ENCODE data around the gene MEIS1. TPM values are rescaled to one million over a fixed set of nuclear protein-coding genes. Genes with fewer than 3 reads are reported as not detected.

The MEIS1 gene
- total RNA-seq, 1 experiment from 2014 or later, result 0.66 TPM

DNA sequence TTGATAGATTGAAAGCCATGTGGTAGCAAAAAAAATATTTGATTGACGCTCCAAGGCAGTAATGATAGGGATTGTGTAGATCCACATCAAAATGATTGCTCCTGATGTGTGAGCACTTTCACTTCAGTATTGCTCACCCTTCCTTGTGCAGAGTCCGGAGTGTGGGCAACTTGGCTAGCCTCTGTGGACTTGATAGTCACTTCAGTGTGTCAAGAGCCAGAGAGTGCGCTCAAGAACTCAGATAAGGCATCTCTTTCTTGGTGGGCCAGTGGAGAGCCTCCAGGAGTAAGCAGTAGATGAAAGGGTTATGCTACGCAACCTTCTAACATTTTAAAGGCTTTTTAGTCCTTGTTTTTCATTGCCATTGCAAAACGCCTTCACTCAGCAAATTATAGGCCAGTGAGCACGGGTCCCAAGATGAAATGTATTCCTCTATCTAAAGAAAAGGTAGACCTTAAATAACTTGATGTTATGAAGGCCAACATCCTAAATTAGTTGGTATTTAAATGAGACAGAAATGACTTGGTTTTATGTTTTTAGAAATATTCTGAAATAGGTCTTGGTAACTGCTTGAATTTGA, 84.4 kb downstream of the MEIS1 start:
- H3K4me1 ChIP-seq (ENCODE audit: insufficient read depth, low read length), result peaks cover 2% of the 10 kb centered on the region; the same call in 1 of the 2 replicates
- H3K56ac ChIP-seq (ENCODE audit: insufficient read length, low read depth, low read length), result no peak overlapping the region
- no peak overlapping the region for H3K14ac ChIP-seq (ENCODE audit: insufficient read depth, low read length)
- Mint-ChIP-seq H3K27me3 (ENCODE audit: low read depth) (no peaks in the 10 kb centered on the region), H3K9me3 (no peaks in the 10 kb centered on the region), H3K4me3 (no peak overlapping the region), H3K27ac (no peak overlapping the region; a peak in 1 of 7 replicates), H3K36me3 (ENCODE audit: insufficient read depth in 1 of 3, low read depth in 3 of 3) (no peaks in the 10 kb centered on the region), H3K4me1 (peaks cover 25 to 33% of the 10 kb centered on the region in 2 experiments)
- H2AK5ac ChIP-seq (ENCODE audit: insufficient read length, low read length), result no peak overlapping the region
- no peak overlapping the region for H2BK5ac ChIP-seq (ENCODE audit: insufficient read length, low read length)
- H2BK12ac ChIP-seq (ENCODE audit: insufficient read length, low read depth, low read length), result no peak overlapping the region
- no peak overlapping the region for H4K91ac ChIP-seq (ENCODE audit: insufficient read length, low read depth, low read length)
- no peak overlapping the region for H3K27ac ChIP-seq (ENCODE audit: insufficient read length, low read depth, low read length)
- DNase-seq, result no peak
- H2BK20ac ChIP-seq (ENCODE audit: low read depth, low read length, poor library complexity, severe bottlenecking), result no peak overlapping the region
- H3K27me3 ChIP-seq (ENCODE audit: insufficient read depth, low read length), result no peaks in the 10 kb centered on the region
- no peaks in the 10 kb centered on the region for H3K23me2 ChIP-seq (ENCODE audit: insufficient read length, low read depth, low read length, poor library complexity, severe bottlenecking)
- H3K18ac ChIP-seq (ENCODE audit: insufficient read length, low read depth, low read length), result no peak overlapping the region
- H2BK15ac ChIP-seq (ENCODE audit: low read depth, low read length), result no peak overlapping the region
- H2AFZ ChIP-seq (ENCODE audit: low read length), result no peak overlapping the region
- no peak overlapping the region for H4K8ac ChIP-seq (replicated peaks; ENCODE audit: insufficient read length, low read depth, low read length)
- H2BK120ac ChIP-seq (ENCODE audit: low read depth, low read length, poor library complexity, severe bottlenecking), result no peak overlapping the region
- H3K9me3 ChIP-seq (ENCODE audit: control insufficient read depth, low read depth, low read length), result no peaks in the 10 kb centered on the region
- TF ChIP-seq, protein P1, sequence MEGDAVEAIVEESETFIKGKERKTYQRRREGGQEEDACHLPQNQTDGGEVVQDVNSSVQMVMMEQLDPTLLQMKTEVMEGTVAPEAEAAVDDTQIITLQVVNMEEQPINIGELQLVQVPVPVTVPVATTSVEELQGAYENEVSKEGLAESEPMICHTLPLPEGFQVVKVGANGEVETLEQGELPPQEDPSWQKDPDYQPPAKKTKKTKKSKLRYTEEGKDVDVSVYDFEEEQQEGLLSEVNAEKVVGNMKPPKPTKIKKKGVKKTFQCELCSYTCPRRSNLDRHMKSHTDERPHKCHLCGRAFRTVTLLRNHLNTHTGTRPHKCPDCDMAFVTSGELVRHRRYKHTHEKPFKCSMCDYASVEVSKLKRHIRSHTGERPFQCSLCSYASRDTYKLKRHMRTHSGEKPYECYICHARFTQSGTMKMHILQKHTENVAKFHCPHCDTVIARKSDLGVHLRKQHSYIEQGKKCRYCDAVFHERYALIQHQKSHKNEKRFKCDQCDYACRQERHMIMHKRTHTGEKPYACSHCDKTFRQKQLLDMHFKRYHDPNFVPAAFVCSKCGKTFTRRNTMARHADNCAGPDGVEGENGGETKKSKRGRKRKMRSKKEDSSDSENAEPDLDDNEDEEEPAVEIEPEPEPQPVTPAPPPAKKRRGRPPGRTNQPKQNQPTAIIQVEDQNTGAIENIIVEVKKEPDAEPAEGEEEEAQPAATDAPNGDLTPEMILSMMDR (conservative IDR thresholded peaks at IDR 0.05), result no peak
- WGBS (ENCODE audit: extremely low coverage, insufficient read length, low lambda C conversion rate), result no CpG with 5 or more reads among the region's 6 CpGs
- H4K20me1 ChIP-seq (ENCODE audit: control insufficient read depth, insufficient read depth, insufficient read length), result no peaks in the 10 kb centered on the region
- no peaks in the 10 kb centered on the region for H3K79me2 ChIP-seq (ENCODE audit: insufficient read depth, low read length)
- H3K4me2 ChIP-seq (ENCODE audit: insufficient read depth, insufficient read length, low read length), result no peak overlapping the region
- no peak overlapping the region for H3K9ac ChIP-seq (ENCODE audit: extremely low read depth, insufficient read length, low read length)
- H3T11ph ChIP-seq (ENCODE audit: low read length), result no peak overlapping the region
- no peak overlapping the region for H3K4ac ChIP-seq (ENCODE audit: low read depth, low read length)
- H4K5ac ChIP-seq (ENCODE audit: insufficient read length, low read depth, low read length), result no peak overlapping the region
- no peak overlapping the region for H3K23ac ChIP-seq (ENCODE audit: insufficient read length, low read depth, low read length)
- H3K79me1 ChIP-seq (ENCODE audit: insufficient read depth, low read depth, low read length, poor library complexity, severe bottlenecking), result no peaks in the 10 kb centered on the region

Measured in H9 (cell line).